HL-60 (cell line): Measurements from ENCODE around the gene MALRD1.

ENCODE experiments used
- CTCF ChIP-seq: IDR thresholded peaks from one replicate; pipeline ENCODE4 v1.5.1; 2011; ENCODE audit warnings: low read length, control low read depth, inconsistent platforms; ENCODE audit not compliant: insufficient read depth
- GABPA ChIP-seq: IDR thresholded peaks from 2 replicates; pipeline ENCODE4 v1.6.1; 2012; ENCODE audit warnings: low read depth
- POLR2AphosphoS5 ChIP-seq: IDR thresholded peaks from 2 replicates; pipeline ENCODE4 v1.6.1; 2012; ENCODE audit warnings: low read depth

- no peak for TF ChIP-seq POLR2AphosphoS5
- TF ChIP-seq GABPA = no peak
- TF ChIP-seq CTCF = no peak
These were observed 966 bp downstream of the MALRD1 start for GRCh38 chr10:19049567-19049966.
